HG02870 (cell line): ENCODE data around the gene STEAP1.
A peak's percentile ranks its signal among the peaks of the same experiment; 100 is the strongest.
"Not testable (repeated sequence)": the region's sequence is repeated elsewhere in the genome, so short reads cannot be mapped to it uniquely, and the experiment has no call there.

ENCODE experiments used
- ATAC-seq: cut with Tn5 transposase; IDR thresholded peaks from one replicate; pipeline ENCODE4 v1.9.1; 2021; ENCODE audit warnings: mild to moderate bottlenecking, moderate library complexity; ENCODE audit not compliant: unreplicated experiment

STEAP1 gene

DNA sequence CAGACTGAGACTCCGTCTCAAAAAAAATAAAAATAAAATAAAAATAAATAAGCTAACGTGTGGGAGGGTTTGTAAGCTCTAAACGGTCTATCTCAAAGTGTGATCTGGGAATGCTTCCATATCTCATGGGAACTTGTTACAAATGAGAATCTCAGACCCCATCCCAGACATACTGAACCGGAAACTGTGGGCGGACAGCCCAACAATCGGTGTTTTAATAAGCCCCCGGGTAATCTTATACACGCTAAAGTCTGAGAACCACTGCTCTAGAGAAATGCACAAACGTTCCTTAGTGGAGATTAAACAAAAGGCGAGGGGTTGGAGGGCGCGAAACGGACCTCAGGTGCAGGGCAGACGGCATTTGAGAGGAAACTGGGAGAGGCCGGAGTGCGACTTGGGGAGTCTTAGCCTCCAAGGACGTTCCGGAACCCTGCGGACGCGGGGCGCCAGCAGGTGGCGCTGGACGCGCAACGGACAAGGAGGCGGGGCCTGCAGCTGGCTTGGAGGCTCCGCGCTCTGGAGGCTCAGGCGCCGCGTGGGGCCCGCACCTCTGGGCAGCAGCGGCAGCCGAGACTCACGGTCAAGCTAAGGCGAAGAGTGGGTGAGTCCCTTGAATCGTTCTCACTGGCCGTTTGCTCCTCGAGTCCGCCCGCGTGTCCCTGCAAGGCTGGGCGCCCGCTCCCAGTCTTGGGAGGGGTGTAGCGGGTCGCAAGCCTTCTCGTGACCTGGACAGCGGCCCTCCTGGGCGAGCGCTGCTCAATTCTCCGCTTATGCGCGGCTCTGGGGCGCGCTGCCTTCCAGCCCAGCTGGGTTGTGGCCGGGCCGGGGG lies at the start of gene STEAP1:
TSS of gene STEAP1 (plus strand) at position 527 of the 829 bp plus-strand sequence. CDS start 5,320 bp downstream, outside the sequence.
- ATAC-seq: peak; percentile 95

GRCh38 chr7:90114972-90115371 lies 39.3 kb upstream of the STEAP1 start:
- not testable (repeated sequence) for ATAC-seq

DNA sequence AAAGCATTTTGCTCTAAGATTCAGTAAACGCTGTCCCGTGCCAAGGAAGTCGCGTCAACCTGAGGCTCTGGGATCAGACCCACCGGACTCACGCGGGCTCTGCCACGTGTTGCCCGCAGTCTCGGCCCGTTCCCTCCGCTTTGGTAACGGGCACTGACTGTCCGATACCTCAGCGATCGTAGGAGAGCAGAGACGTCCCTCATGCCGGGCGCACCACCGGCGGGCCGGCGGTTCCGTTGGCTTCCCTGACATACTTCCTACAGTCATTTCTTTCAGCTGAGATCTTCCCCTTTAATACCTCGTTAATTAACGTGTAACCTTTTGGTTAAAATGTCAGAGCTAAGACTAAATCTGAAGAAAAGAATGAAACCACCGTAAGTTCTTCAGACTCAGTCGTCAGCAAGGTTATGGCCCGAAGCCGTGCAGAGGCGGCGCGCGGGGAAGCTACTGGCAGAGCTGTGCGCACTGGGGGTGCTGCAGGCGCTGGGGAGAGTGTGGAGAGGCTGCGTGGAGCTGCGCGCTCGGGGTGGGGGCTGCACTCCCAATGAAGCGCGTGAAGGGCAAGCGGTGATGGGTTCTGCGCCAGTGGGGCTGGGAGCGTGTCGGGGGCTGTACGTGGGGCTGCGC lies 35.6 kb upstream of the STEAP1 start:
- not testable (repeated sequence) for ATAC-seq

DNA sequence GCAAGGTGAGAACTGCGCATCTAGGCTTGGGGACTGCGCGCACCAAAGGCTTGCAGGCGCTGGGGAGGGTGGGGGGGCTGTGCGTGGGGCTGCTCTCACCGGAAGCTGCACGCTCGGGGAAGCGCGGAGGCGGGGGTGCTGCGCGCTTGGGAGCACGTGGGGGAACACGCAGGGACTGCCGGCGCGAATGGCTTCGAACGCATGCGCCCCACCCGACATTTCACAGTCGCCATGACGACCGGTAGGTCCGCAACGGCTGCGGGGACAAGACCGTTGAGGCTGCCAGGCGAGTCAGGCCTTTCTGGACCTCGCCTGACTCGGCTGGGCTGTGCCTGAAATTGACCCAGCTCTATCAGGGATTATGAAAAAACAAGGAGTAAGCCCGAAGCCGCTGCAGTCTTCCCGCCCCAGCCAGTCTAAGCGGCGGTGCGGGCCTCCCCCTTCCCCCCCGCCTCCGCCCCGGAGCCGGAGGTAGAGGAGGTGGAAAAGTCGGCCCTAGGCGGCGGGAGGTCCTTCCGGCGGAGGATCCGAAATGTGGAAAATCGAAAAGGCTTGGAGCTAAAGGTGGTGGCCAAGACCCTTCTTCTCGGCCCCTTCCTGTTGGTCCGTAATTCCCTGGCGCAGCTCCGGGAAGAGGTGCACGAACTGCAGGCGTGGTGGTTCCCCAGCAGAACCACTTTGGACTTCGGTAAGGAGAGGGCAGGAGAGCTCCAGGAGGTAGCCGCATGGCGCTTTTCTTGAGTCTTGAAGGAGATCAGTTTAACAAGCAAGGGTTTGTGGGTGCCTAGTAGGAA lies 34.9 kb upstream of the STEAP1 start:
- ATAC-seq: no peak

- not testable (repeated sequence) for ATAC-seq
These were observed 34.1 kb upstream of the STEAP1 start for GRCh38 chr7:90120205-90120604.

GRCh38 chr7:90131746-90132145 lies 22.5 kb upstream of the STEAP1 start:
- not testable (repeated sequence) for ATAC-seq

- ATAC-seq: not testable (repeated sequence)
These were observed 6.9 kb upstream of the STEAP1 start for GRCh38 chr7:90147079-90147960.

- not testable (repeated sequence) for ATAC-seq
These were observed 4.8 kb upstream of the STEAP1 start for GRCh38 chr7:90149428-90149827.

DNA sequence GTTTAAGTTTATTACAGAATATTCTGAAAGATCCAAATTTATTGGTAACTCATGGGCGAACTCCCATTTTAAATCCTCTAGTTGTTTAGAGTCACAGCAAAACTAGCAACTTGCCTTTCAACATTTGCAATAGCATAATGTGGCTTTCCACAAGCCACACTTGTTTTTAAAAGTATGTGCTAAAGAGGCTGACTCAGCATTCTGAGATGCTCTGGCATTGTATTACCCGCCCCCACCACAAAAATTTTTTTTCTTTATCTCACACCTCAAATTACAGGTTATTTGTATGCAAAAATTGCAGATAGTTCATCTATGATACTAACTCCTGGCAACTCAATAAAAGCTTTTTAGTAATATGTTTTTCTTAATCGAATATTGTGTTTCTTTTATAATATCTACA lies 2.4 kb upstream of the STEAP1 start:
- not testable (repeated sequence) for ATAC-seq

DNA sequence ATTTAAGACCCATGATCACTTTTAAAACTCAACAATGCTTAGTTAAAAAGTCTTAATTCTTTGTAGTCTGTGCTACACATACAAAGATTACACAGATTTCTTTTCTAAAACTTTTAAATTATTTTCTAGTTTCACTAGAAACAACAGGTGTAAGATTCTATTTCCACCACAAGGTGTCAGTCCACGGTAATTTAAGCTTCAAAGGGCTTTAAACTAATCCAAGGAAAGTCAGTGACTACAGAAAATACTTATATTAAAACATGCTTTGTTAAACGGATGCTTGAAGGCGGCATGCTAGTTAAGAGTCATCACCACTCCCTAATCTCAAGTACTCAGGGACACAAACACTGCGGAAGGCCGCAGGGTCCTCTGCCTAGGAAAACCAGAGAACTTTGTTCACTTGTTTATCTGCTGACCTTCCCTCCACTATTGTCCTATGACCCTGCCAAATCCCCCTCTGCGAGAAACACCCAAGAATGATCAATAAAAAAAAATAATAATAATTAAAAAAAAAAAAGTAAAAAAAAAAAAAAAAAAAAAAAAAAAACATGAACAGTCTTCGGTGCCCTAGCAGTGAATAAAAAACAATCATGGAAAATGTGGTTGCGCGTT lies 1.5 kb upstream of the STEAP1 start:
- not testable (repeated sequence) for ATAC-seq

DNA sequence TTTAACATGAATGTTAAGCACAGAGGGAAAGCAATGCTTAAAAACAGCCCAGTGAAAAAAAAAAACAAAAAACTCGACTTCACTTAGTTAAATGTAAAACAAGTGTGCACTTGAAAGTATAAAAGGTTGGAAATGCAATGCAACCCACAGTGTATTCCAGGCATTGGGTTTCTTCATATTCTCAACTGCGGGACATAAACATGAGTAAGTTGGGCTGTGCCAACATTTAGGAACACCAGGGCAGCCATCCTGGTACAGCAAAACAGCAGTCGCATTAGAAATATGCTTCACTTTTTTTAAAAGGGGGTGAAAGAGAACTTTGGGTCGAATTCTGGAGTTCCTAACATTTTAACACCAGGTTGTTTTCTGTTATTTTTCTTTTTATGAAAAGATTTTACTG lies 937 bp downstream of the STEAP1 start:
- ATAC-seq: no peak

- not testable (repeated sequence) for ATAC-seq
These were observed 3.1 kb downstream of the STEAP1 start for GRCh38 chr7:90157331-90157730.

GRCh38 chr7:90157761-90158350 lies 3.6 kb downstream of the STEAP1 start:
- not testable (repeated sequence) for ATAC-seq

- ATAC-seq: no peak
These were observed 9.3 kb downstream of the STEAP1 start for GRCh38 chr7:90163534-90163933.

DNA sequence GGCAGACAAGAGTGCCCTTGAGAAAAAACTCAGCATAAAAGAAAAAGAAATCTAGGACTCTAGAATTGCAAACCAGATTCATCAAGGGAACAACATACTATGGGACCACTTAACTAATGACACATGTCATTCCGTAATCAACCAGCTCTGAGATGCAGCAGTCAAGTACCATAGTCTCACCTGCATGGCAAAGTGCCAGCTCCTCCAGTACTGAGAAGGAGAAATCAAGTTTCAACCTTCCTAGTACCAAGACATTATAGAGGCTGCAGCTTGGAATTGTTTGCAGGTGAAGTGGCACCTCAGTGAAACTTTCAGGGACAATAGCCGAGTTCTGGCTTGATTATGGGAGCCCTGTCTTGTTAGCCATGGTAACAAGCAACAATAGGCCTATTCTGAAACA lies 11.5 kb downstream of the STEAP1 start:
- ATAC-seq: no peak

- ATAC-seq: no peak
These were observed 11.9 kb downstream of the STEAP1 start for GRCh38 chr7:90166153-90166552.

- no peak for ATAC-seq
These were observed 13.1 kb downstream of the STEAP1 start for GRCh38 chr7:90167361-90167760.

DNA sequence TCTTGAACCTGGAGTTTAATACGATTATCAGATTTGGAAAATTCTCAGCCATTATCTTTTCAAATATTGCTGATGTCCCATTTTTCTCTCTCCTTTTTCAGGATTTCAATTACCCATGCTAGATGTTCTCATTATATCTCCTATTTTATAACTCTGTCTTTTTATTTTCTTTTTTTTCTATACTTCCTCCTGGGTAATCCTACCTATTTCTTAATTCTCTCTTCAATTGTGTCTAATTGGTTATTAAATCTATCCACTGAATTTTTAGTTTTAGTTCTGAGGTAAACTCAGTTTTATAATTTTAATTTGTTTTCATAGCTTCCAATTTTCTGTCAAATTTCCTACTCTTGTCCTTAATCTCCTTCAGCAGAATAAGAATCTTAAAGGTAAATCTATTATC lies 15.6 kb downstream of the STEAP1 start:
- no peak for ATAC-seq

DNA sequence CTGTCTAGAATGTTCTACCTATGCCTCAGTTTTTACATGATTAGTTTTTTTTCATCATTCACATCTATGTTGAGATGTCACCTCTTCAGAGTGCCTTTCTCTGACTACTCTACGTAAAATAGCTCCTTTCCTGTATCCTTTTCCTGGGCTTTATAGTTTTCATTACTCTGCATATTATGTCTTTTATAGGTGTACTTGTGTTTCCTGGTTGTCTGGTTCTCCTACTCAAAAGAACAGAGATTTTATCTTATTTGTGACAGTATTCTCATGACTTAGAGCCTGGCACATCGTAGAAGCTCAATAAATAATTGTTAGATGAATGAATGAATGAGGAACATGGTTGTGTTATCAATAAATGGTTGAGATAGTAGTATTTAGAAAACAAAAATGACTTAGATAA lies 17.9 kb downstream of the STEAP1 start:
- ATAC-seq: no peak

- ATAC-seq: no peak
These were observed 18.4 kb downstream of the STEAP1 start for GRCh38 chr7:90172624-90173023.
